CD1c-positive myeloid dendritic cell (primary cell): Measurements from ENCODE around the gene TTC7B.
"Not testable (repeated sequence)": the region's sequence is repeated elsewhere in the genome, so short reads cannot be mapped to it uniquely, and the experiment has no call there.

Source experiments
- DNase-seq: peaks from one replicate; pipeline ENCODE4 v3.0.0-alpha.2; 2016; ENCODE audit errors: extremely low spot score

Gene TTC7B

GRCh38 chr14:90831821-90832220 lies 15.6 kb upstream of the TTC7B start:
- no peak for DNase-seq

- DNase-seq = no peak
Observed at GRCh38 chr14:90830931-90831701, 14.9 kb upstream of the TTC7B start.

- DNase-seq = no peak
Observed at GRCh38 chr14:90829677-90830076, 13.4 kb upstream of the TTC7B start.

- DNase-seq = peak; percentile 85
Observed at GRCh38 chr14:90828642-90829487, 12.6 kb upstream of the TTC7B start.

GRCh38 chr14:90827919-90828610 lies 11.8 kb upstream of the TTC7B start:
- DNase-seq = peak; percentile 95

GRCh38 chr14:90823542-90823941 lies 7.3 kb upstream of the TTC7B start:
- DNase-seq = not testable (repeated sequence)

- peak; percentile 65 for DNase-seq
Observed at GRCh38 chr14:90820958-90821357, 4.7 kb upstream of the TTC7B start.

GRCh38 chr14:90819734-90820393 lies 3.6 kb upstream of the TTC7B start:
- DNase-seq = no peak

- no peak for DNase-seq
Observed at GRCh38 chr14:90818715-90819114, 2.5 kb upstream of the TTC7B start.

- no peak for DNase-seq
Observed at GRCh38 chr14:90816681-90817436, 629 bp upstream of the TTC7B start.

- no peak for DNase-seq
Observed at GRCh38 chr14:90815572-90815821, 733 bp downstream of the TTC7B start.

GRCh38 chr14:90814806-90815571 lies 1.2 kb downstream of the TTC7B start:
- no peak for DNase-seq

GRCh38 chr14:90813442-90813841 lies 2.8 kb downstream of the TTC7B start:
- DNase-seq = no peak

GRCh38 chr14:90812109-90812508 lies 4.1 kb downstream of the TTC7B start:
- DNase-seq = no peak

GRCh38 chr14:90811641-90812040 lies 4.6 kb downstream of the TTC7B start:
- no peak for DNase-seq

GRCh38 chr14:90810806-90811205 lies 5.4 kb downstream of the TTC7B start:
- no peak for DNase-seq

- DNase-seq = no peak
Observed at GRCh38 chr14:90809530-90810312, 6.5 kb downstream of the TTC7B start.

GRCh38 chr14:90808759-90809529 lies 7.3 kb downstream of the TTC7B start:
- DNase-seq = no peak

- DNase-seq = no peak
Observed at GRCh38 chr14:90807060-90807459, 9.2 kb downstream of the TTC7B start.
